Upper lobe of right lung (tissue), 1 donor: ENCODE measurements around the gene PHGDH. TPM values are rescaled to one million over a fixed set of nuclear protein-coding genes. Genes with fewer than 3 reads are reported as not detected.
A peak's percentile ranks its signal among the peaks of the same experiment; 100 is the strongest.
"Not testable (repeated sequence)": the region's sequence is repeated elsewhere in the genome, so short reads cannot be mapped to it uniquely, and the experiment has no call there.

Experiments
- ATAC-seq: fragments of 200-7000 bp; cut with Tn5 transposase; one replicate; pipeline ENCODE4 v1.9.1; 2020; ENCODE audit warnings: mild to moderate bottlenecking, moderate library complexity
- DNase-seq: peaks from one replicate; pipeline ENCODE4 v3.0.0-alpha.2; 2020
- H3K27ac ChIP-seq: fragments of 200-600 bp; one replicate; pipeline ENCODE4 v1.8.0; 2022
- H3K27me3 ChIP-seq: fragments of 200-600 bp; one replicate; pipeline ENCODE4 v1.8.0; 2022; ENCODE audit warnings: mild to moderate bottlenecking
- H3K36me3 ChIP-seq: fragments of 200-600 bp; one replicate; pipeline ENCODE4 v1.8.0; 2022
- H3K4me1 ChIP-seq: fragments of 200-600 bp; one replicate; pipeline ENCODE4 v1.8.0; 2022
- H3K4me3 ChIP-seq: fragments of 200-600 bp; one replicate; pipeline ENCODE4 v1.8.0; 2022; ENCODE audit warnings: mild to moderate bottlenecking
- H3K9me3 ChIP-seq: fragments of 200-600 bp; one replicate; pipeline ENCODE4 v1.8.0; 2022
- CTCF ChIP-seq: fragments of 200-600 bp; IDR thresholded peaks from one replicate; pipeline ENCODE4 v1.8.0; 2022; ENCODE audit warnings: antibody characterized with exemption
- intact Hi-C: fragments of 100-400 bp; cut with DNase I; formaldehyde crosslinking; loops from one replicate; pipeline ENCODE4 v1.11.0; 2022
- total RNA-seq: library from RNA; stranded (reverse); fragmentation: NEBNext Ultra II Directional; extraction: Animal tissue kit (Norgen Biotek cat#: 25700); gene quantifications from one replicate; pipeline ENCODE4 v1.2.1, GENCODE V29; 2021
- donor health status: DM: no; HTN: yes; CAD: no; lungs with severe emphysema.

The PHGDH gene
- total RNA-seq, 1 donor from 2014 or later, result 51.7 TPM

GRCh38 chr1:119700326-119700725 lies 11.4 kb upstream of the PHGDH start:
- Histone ChIP-seq H3K4me3 (no peak overlapping the region), H3K9me3 (no peaks in the 10 kb centered on the region), H3K27me3 (no peaks in the 10 kb centered on the region), H3K4me1 (no peaks in the 10 kb centered on the region), H3K36me3 (no peaks in the 10 kb centered on the region), H3K27ac (no peak overlapping the region)
- DNase-seq (no peak), ATAC-seq (no peak)
- intact Hi-C loops, result no loop called here
- no peak for TF ChIP-seq CTCF

- H3K4me1 ChIP-seq, result no peaks in the 10 kb centered on the region
- TF ChIP-seq CTCF, result no peak
- no peaks in the 10 kb centered on the region for H3K9me3 ChIP-seq
- intact Hi-C loops, result no loop called here
- no peak for DNase-seq
- no peak overlapping the region for H3K4me3 ChIP-seq
- no peak for ATAC-seq
- no peaks in the 10 kb centered on the region for H3K27me3 ChIP-seq
- H3K27ac ChIP-seq, result no peak overlapping the region
- no peaks in the 10 kb centered on the region for H3K36me3 ChIP-seq
These were observed 10.1 kb upstream of the PHGDH start for GRCh38 chr1:119701659-119702058.

GRCh38 chr1:119702384-119702783 lies 9.3 kb upstream of the PHGDH start:
- H3K4me1 ChIP-seq, result no peaks in the 10 kb centered on the region
- peak; percentile 66 for ATAC-seq
- no peaks in the 10 kb centered on the region for H3K9me3 ChIP-seq
- no peak overlapping the region for H3K4me3 ChIP-seq
- H3K27me3 ChIP-seq, result no peaks in the 10 kb centered on the region
- DNase-seq, result no peak
- H3K36me3 ChIP-seq, result no peaks in the 10 kb centered on the region
- intact Hi-C loops, result no loop called here
- H3K27ac ChIP-seq, result no peak overlapping the region
- TF ChIP-seq CTCF, result no peak

- ATAC-seq (no peak), DNase-seq (no peak)
- Histone ChIP-seq H3K9me3 (no peaks in the 10 kb centered on the region), H3K4me3 (no peak overlapping the region), H3K4me1 (no peaks in the 10 kb centered on the region), H3K27me3 (no peaks in the 10 kb centered on the region), H3K36me3 (no peaks in the 10 kb centered on the region), H3K27ac (no peak overlapping the region)
- intact Hi-C loops, result no loop called here
- TF ChIP-seq CTCF, result no peak
These were observed 7.9 kb upstream of the PHGDH start for GRCh38 chr1:119703666-119704450.

- ATAC-seq, H3K4me1 ChIP-seq, H3K27ac ChIP-seq, H3K4me3 ChIP-seq, intact Hi-C loops, H3K9me3 ChIP-seq, H3K36me3 ChIP-seq, H3K27me3 ChIP-seq, DNase-seq: not testable (repeated sequence)
These were observed 5.1 kb upstream of the PHGDH start for GRCh38 chr1:119706599-119706998.

GRCh38 chr1:119711356-119711803 lies 354 bp upstream of the PHGDH start:
- DNase-seq, H3K9me3 ChIP-seq, intact Hi-C loops, H3K36me3 ChIP-seq, H3K27ac ChIP-seq, H3K27me3 ChIP-seq, H3K4me1 ChIP-seq, ATAC-seq: not testable (repeated sequence)
- peak overlapping the region; percentile 56 for H3K4me3 ChIP-seq
